HAP-1 (cell line): ENCODE data around the gene BACE1.
A peak's percentile ranks its signal among the peaks of the same experiment; 100 is the strongest.

ENCODE experiments used
- DNase-seq, 2 experiments: peaks; one replicate each; pipeline ENCODE4 v3.0.0-alpha.2; 2016 to 2020; ENCODE audit warnings: low spot score in 2 of 2
- H3K27me3 ChIP-seq: fragments of 250-450 bp; sonication (Bioruptor Pico); 2 replicates; pipeline ENCODE4 v1.5.1; 2020; ENCODE audit warnings: low read depth, mild to moderate bottlenecking, moderate library complexity
- H3K36me3 ChIP-seq: fragments of 250-450 bp; sonication (Bioruptor Pico); replicated peaks from 2 replicates; pipeline ENCODE4 v1.5.1; 2020; ENCODE audit warnings: mild to moderate bottlenecking
- H3K4me1 ChIP-seq: fragments of 250-450 bp; sonication (Bioruptor Pico); 2 replicates; pipeline ENCODE4 v1.5.1; 2020; ENCODE audit warnings: mild to moderate bottlenecking
- H3K4me3 ChIP-seq: fragments of 250-450 bp; sonication (Bioruptor Pico); 2 replicates; pipeline ENCODE4 v1.5.1; 2020; ENCODE audit warnings: mild to moderate bottlenecking, moderate library complexity
- H3K9me3 ChIP-seq: fragments of 250-450 bp; sonication (Bioruptor Pico); 2 replicates; pipeline ENCODE4 v1.5.1; 2020; ENCODE audit warnings: mild to moderate bottlenecking, moderate library complexity
- in situ Hi-C: fragments of 300-500 bp; cut with MboI; formaldehyde crosslinking; loops from 3 replicates; pipeline ENCODE4 v1.14.3; 2020; ENCODE audit warnings: low sequenced_read_pairs, inconsistent platforms, mixed read lengths

The BACE1 gene

GRCh38 chr11:117319214-117319840 lies 3.3 kb upstream of the BACE1 start:
- H3K36me3 ChIP-seq = no peaks in the 10 kb centered on the region
- peaks cover 28% of the 10 kb centered on the region for H3K4me1 ChIP-seq
- DNase-seq = peak; percentile 70 to 89
- no peak overlapping the region for H3K4me3 ChIP-seq
- in situ Hi-C loops = no loop called here
- H3K9me3 ChIP-seq = 0 out of 2 replicates have a peak, but pooled peaks cover 2% of the 10 kb centered on the region
- H3K27me3 ChIP-seq = no peaks in the 10 kb centered on the region

GRCh38 chr11:117318738-117319137 lies 2.7 kb upstream of the BACE1 start:
- in situ Hi-C loops = no loop called here
- peaks cover 28% of the 10 kb centered on the region for H3K4me1 ChIP-seq

GRCh38 chr11:117315285-117316196 lies 515 bp downstream of the BACE1 start:
- DNase-seq = no peak
- in situ Hi-C loops = no loop called here
- Histone ChIP-seq H3K4me1 (peaks cover 28% of the 10 kb centered on the region), H3K9me3 (no peaks in the 10 kb centered on the region), H3K27me3 (no peaks in the 10 kb centered on the region), H3K4me3 (peak overlapping the region; percentile 67), H3K36me3 (no peaks in the 10 kb centered on the region)

More at GRCh38 chr11:117318738-117319137, 2.7 kb upstream of the BACE1 start:
- Histone ChIP-seq H3K4me3 (no peak overlapping the region), H3K9me3 (0 out of 2 replicates have a peak, but pooled peaks cover 2% of the 10 kb centered on the region), H3K36me3 (no peaks in the 10 kb centered on the region), H3K27me3 (no peaks in the 10 kb centered on the region)
- DNase-seq = peak in 1 of 2 experiments; percentile 33

GRCh38 chr11:117314840-117315239 lies 1.2 kb downstream of the BACE1 start:
- Histone ChIP-seq H3K36me3 (no peaks in the 10 kb centered on the region), H3K9me3 (no peaks in the 10 kb centered on the region), H3K4me3 (peak overlapping the region; percentile 67), H3K27me3 (no peaks in the 10 kb centered on the region), H3K4me1 (peaks cover 28% of the 10 kb centered on the region)
- in situ Hi-C loops = no loop called here
- peak; percentile 20 to 58 for DNase-seq

- no peaks in the 10 kb centered on the region for H3K9me3 ChIP-seq
- no peaks in the 10 kb centered on the region for H3K27me3 ChIP-seq
- DNase-seq = peak in 1 of 2 experiments; percentile 34
- H3K36me3 ChIP-seq = no peaks in the 10 kb centered on the region
- H3K4me3 ChIP-seq = peak overlapping the region; percentile 67
- in situ Hi-C loops = no loop called here
- peaks cover 27% of the 10 kb centered on the region for H3K4me1 ChIP-seq
Observed at GRCh38 chr11:117313828-117314768, 2.0 kb downstream of the BACE1 start.

GRCh38 chr11:117313091-117313490 lies 3.0 kb downstream of the BACE1 start:
- Histone ChIP-seq H3K36me3 (no peaks in the 10 kb centered on the region), H3K4me1 (peaks cover 19% of the 10 kb centered on the region), H3K9me3 (no peaks in the 10 kb centered on the region), H3K4me3 (no peak overlapping the region), H3K27me3 (no peaks in the 10 kb centered on the region)
- DNase-seq = no peak
- in situ Hi-C loops = no loop called here

- DNase-seq = no peak
- H3K27me3 ChIP-seq = no peaks in the 10 kb centered on the region
- H3K4me1 ChIP-seq = no peaks in the 10 kb centered on the region; the same call in 1 of the 2 replicates
- H3K36me3 ChIP-seq = no peaks in the 10 kb centered on the region
- in situ Hi-C loops = no loop called here
- H3K9me3 ChIP-seq = no peaks in the 10 kb centered on the region
- no peak overlapping the region for H3K4me3 ChIP-seq
Observed at GRCh38 chr11:117309310-117309709, 6.7 kb downstream of the BACE1 start.

GRCh38 chr11:117305145-117305544 lies 10.9 kb downstream of the BACE1 start:
- H3K4me1 ChIP-seq = peaks cover 11% of the 10 kb centered on the region
- H3K36me3 ChIP-seq = no peaks in the 10 kb centered on the region
- in situ Hi-C loops = no loop called here
- H3K9me3 ChIP-seq = no peaks in the 10 kb centered on the region
- no peak for DNase-seq
- no peaks in the 10 kb centered on the region for H3K27me3 ChIP-seq
- H3K4me3 ChIP-seq = no peak overlapping the region

- H3K36me3 ChIP-seq = no peaks in the 10 kb centered on the region
- H3K4me3 ChIP-seq = no peak overlapping the region
- in situ Hi-C loops = no loop called here
- no peaks in the 10 kb centered on the region for H3K27me3 ChIP-seq
- peaks cover 11% of the 10 kb centered on the region for H3K4me1 ChIP-seq
- no peaks in the 10 kb centered on the region for H3K9me3 ChIP-seq
- no peak for DNase-seq
Observed at GRCh38 chr11:117303646-117304315, 12.3 kb downstream of the BACE1 start.

- no peaks in the 10 kb centered on the region for H3K27me3 ChIP-seq
- no peaks in the 10 kb centered on the region for H3K36me3 ChIP-seq
- no peak overlapping the region for H3K4me3 ChIP-seq
- peaks cover 11% of the 10 kb centered on the region for H3K4me1 ChIP-seq
- in situ Hi-C loops = no loop called here
- DNase-seq = no peak
- H3K9me3 ChIP-seq = no peaks in the 10 kb centered on the region
Observed at GRCh38 chr11:117303101-117303500, 13.0 kb downstream of the BACE1 start.

GRCh38 chr11:117302228-117302627 lies 13.8 kb downstream of the BACE1 start:
- no peaks in the 10 kb centered on the region for H3K27me3 ChIP-seq
- DNase-seq = no peak

GRCh38 chr11:117300773-117301172 lies 15.3 kb downstream of the BACE1 start:
- DNase-seq = peak in 1 of 2 experiments; percentile 19
- Histone ChIP-seq H3K4me3 (no peak overlapping the region), H3K9me3 (no peaks in the 10 kb centered on the region), H3K4me1 (peaks cover 11% of the 10 kb centered on the region), H3K36me3 (no peaks in the 10 kb centered on the region), H3K27me3 (no peaks in the 10 kb centered on the region)
- in situ Hi-C loops = no loop called here

More at GRCh38 chr11:117302228-117302627, 13.8 kb downstream of the BACE1 start:
- Histone ChIP-seq H3K4me1 (peaks cover 11% of the 10 kb centered on the region), H3K9me3 (no peaks in the 10 kb centered on the region), H3K36me3 (no peaks in the 10 kb centered on the region), H3K4me3 (no peak overlapping the region)
- in situ Hi-C loops = no loop called here

GRCh38 chr11:117300283-117300663 lies 15.8 kb downstream of the BACE1 start:
- H3K4me3 ChIP-seq = no peak overlapping the region
- peaks cover 11% of the 10 kb centered on the region for H3K4me1 ChIP-seq
- H3K27me3 ChIP-seq = no peaks in the 10 kb centered on the region
- H3K36me3 ChIP-seq = no peaks in the 10 kb centered on the region
- H3K9me3 ChIP-seq = no peaks in the 10 kb centered on the region
- DNase-seq = no peak
- in situ Hi-C loops = no loop called here
